Stimulated activated CD8-positive, alpha-beta memory T cell treated with anti-CD3 and anti-CD28 coated beads, Interleukin-12 subunit alpha, Interleukin-12 subunit beta, amount 100 ng/mL, for 24 hours (primary cell): ENCODE results near the gene LRRC56.
A peak's percentile ranks its signal among the peaks of the same experiment; 100 is the strongest.

Experiments
- DNase-seq: peaks from one replicate; pipeline ENCODE4 v3.0.0-alpha.2; 2020; ENCODE audit errors: extremely low read depth

Gene LRRC56

DNA sequence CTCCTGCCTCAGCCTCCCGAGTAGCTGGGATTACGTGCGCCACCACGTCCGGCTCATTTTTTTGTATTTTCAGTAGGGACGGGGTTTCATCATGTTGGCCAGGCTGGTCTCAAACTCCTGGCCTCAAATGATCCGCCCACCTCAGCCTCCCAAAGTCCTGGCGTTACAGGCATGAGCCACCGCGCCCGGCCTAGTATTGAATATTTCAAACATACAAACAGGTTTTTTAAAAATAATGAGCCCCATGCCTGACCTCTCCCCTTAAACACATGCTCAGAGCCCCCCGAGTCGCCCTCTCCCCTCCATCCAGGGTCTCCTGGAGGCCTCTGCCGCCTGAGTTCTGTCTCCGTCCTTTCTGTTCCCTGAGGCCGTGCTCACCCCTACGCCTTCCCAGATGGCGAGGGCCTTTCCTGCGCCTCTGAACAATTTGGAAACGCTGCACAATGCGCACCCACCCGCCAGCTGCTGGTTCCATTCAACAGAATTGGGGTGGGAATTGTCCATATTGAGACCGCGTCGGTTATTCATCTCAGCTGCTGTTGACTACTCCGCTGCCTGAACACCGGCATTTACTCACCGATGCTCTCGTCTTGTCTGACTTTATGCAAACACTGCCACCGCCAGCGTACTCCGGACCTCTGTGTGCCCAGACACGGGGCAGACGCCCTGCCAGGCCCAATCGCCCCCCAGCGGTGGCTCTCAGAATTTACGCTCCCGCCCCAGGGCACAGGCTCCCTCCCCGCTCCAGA lies 16.7 kb upstream of the LRRC56 start:
- no peak for DNase-seq

DNA sequence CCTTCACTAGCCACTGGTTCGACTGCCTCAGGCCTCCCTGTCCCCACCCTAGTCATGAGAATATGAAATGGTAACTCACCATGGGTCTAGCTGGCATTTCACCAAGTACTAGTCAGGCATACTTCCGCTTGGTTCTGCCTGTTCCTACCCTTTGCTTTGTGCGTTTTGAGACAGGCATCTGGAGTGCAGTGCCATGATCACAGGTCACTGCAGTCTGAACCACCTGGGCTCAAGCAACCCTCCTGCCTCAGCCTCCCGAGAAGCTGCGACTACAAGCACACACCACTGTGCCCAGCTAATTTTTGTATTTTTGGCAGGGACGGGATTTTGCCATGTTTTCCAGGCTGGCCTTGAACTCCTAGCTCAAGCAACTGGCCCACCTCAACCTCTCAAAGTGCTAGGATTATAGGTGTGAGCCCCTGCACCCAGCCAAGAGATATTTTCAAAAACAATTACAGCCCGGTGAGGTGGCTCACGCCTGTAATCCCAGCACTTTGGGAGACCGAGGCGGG lies 16.1 kb upstream of the LRRC56 start:
- DNase-seq, result no peak

DNA sequence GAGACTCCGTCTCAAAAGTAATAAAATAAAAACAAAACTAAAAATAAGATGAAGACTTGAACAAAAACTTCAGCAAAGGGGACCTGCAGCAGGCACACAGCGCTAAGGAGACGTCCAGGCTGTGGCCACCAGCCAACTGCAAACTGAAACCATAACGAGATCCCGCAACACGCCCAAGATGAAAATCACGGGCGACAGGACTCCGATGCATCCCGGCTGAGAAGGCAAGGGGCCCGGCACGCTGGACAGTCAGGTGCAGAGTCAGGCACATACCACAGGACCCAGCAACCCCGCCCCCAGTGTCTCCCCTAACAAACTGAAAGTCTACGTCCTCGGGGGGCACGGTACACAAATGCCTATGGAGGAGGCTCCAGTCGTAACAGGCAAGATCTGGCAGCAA lies 11.1 kb upstream of the LRRC56 start:
- no peak for DNase-seq

DNA sequence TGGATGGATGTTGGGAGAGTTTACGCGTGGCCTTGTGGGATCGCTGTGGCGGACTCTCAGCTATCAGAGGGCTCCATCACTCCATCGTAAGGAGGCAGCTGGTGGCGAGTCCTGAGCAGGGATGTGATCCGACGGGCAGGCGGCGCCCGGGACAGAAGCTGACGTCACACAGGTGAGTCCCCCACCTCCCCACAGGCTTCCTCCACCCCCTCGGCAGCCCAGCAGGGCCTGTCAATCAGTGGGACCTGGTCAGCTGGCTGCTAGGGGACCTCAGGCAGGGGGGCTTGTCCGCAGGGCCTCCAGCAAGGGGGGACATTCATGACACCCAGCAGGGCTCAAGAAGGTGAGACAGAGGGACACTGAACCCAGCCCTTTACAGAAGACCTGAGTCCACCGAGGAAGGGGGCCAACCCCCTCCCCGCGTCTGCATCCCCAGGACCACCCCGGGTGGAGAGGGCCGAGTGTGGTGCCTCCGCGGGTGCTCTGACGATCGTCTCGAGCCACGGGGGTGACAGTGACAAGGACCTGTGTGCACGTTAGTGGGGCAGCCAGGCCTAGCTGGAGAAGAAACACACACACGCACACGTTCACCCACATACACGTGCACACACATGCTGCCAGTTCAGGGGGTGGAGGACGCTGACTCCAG lies 9.0 kb upstream of the LRRC56 start:
- no peak for DNase-seq

DNA sequence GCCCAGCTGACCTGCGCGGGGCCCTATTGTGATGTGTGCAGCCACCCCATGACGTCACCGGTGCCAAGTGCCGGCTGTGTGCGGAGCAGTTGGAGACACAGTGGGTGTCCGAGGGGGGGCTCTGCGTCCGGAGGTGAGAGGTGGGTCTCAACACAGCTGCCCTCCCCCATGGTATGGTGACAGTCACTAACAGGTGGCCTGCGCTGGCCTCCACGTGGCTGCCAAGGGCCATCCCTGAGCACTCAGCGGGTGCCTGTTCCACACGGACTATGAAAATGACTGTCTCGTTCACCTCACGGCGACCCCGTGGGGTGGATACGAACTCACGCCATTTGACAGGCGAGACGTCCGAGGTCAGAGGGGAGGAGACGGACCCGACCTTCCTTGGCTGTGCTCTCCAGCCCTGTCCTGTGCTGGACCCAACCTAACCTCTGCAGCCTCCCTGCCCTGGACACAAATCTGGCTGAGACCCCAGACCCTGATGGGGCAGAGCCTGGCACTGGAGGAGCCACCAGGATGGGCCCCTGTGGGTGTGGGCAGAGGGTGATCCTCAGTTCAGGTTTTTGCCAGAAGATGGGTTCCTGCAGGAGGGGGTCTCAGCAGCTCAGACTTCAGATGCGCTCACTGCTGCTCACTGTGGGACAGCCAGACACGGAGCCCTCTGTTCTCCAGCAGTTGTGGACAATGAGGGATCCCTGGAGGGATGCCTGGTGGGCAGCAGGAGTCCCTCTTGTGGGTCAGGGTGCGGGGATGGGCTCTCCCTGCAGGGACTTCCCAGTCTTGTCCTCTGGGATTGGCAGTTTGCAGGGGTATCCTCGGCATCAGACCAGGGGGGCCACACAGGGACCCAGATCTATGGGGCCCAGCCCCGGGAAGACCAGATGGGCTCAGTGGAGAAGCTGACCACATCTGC lies 8.3 kb upstream of the LRRC56 start:
- DNase-seq, result no peak

DNA sequence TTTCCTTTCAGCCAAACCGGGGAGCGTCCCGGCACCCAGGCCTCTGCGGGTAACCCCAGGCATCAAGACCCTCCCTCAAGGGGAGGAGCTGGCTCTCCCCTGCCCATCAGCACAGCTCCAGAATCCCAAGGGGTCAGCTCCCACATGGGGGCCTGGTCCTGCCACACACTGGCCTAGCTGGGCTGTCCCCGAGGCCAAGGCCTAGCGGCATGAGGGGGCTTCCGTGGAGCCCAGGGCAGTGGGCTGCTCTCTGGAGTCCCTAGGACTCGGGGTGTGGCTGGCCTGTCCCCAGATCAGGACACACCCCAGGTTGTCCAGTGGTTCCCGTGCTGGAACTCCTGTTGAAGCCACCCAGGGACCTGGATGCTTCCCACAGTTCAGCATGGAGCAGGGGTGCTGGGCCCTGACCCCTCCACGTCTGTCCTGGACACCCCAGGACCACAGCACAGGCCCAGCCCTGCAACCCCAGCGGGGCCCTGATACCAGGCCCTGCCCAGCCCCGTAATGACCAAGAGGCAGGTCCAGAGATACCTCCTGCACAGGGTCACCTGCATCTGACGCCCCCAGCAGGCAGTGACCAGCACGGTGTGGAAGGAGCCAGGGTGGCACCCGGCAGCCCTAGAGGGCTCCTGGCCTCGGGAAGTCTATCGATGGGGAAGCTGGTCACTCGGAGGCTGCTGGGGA lies 7.5 kb upstream of the LRRC56 start:
- no peak for DNase-seq

DNA sequence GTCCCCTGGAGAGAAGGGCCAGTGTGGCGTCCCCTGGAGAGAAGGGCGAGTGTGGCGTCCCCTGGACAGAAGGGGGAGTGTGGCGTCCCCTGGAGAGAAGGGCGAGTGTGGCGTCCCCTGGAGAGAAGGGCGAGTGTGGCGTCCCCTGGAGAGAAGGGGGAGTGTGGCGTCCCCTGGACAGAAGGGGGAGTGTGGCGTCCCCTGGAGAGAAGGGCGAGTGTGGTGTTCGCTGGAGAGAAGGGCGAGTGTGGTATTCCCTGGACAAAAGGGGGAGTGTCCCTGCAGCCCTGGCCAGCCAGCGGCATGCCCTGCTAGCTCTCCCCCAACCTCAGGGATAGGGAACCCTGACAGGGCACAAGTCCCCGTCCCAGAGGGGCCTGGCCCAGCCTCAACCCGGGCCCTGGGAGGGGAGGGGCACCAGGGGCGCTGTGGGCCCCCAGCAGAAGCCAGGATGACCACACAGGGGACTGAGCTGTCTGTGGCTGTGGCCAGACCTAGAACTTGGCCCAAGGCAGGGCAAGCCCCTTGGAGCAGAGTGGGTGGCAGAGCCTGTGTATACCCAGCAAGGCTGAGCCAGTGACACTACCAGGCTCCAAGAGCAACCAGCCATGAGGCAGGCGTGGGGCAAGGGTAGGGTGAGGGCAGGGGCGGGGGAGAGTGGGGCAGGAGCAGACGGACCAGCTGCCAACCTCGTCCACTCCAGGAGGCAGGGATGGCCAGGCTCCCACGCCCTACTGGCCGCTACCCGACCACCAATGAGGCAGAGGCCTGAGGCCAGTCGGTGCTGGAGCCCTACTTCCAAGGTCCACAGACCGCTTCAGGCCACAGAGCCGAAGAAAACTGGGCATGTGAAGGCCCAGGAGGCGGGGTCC lies 6.1 kb upstream of the LRRC56 start:
- no peak for DNase-seq

DNA sequence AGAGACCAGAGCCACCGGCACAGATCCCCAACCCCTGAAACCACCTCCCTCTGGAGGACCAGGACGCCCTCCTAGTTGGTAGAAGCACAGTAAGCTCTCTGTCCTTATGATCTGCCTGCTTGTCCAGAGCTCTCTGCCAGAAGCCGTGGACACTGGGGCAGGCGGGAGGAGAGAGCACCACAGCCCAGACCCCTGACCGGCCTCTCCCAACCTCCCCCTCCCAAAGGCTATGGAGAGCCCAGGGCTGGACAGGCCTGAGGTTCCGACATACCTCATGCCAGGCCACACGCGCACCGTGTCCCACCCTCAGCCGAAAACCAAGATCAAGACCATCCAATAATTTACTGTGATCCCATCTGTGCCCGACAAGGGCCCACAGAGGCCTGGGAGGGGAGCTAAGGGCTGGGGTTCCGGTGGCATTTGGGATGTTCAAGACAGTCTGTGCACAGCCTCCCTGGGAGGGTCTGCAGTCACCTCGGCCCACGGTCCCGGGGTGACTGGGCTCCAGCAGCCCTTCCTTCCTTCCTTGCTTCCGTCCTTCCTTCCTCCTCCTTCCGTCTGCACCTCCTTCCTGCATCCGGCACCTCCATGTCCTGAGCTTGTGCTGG lies 5.3 kb upstream of the LRRC56 start:
- no peak for DNase-seq

DNA sequence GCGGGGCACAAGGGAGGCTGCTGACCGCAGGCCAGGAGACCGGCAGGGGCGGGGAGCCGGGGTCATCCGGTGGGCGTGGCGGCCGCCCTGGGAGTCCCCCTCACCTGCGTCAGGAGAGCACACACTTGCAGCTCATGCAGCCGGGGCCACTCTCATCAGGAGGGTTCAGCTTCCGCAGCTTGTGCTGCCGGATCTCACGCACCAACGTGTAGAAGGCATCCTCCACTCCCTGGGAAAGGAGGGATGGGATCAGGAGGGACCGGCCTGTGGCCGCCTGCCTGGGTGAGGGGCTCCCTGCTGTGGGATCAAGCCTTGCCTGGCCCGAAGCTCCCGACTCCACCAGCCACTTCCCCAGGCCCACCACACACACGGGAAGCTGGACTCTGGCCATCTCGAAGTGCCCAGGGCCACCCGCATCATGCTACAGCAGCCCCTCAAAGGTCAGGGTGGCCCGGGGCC lies 4.8 kb upstream of the LRRC56 start:
- no peak for DNase-seq

DNA sequence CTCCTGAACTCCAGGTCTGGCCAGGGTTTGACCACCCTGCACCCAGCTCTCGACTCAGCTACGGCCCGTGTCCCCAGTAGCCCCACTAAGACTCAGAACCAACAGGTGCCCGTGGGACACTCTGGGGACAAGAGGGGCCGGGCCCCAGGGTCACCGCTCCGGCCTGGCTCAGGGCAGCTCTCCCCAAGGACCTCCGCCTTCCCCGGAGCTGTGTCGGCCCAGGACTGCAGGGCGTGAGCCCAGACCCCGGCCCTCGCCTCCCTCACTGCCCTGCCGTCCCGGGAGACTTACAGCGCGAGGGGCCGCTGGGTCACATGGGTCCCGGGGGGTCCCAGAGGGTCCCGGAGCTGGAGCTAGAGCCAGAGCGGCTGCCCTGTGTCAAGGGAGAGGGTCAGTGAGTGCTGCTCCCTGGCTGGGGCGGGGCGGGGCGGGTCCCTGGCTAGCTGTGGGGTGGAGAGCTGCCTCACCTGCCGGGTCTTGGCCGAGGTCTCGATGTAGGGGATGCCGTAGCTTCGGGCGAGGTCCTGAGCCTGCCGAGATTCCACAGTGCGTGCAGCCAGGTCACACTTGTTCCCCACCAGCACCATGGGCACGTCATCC lies 4.2 kb upstream of the LRRC56 start:
- no peak for DNase-seq

DNA sequence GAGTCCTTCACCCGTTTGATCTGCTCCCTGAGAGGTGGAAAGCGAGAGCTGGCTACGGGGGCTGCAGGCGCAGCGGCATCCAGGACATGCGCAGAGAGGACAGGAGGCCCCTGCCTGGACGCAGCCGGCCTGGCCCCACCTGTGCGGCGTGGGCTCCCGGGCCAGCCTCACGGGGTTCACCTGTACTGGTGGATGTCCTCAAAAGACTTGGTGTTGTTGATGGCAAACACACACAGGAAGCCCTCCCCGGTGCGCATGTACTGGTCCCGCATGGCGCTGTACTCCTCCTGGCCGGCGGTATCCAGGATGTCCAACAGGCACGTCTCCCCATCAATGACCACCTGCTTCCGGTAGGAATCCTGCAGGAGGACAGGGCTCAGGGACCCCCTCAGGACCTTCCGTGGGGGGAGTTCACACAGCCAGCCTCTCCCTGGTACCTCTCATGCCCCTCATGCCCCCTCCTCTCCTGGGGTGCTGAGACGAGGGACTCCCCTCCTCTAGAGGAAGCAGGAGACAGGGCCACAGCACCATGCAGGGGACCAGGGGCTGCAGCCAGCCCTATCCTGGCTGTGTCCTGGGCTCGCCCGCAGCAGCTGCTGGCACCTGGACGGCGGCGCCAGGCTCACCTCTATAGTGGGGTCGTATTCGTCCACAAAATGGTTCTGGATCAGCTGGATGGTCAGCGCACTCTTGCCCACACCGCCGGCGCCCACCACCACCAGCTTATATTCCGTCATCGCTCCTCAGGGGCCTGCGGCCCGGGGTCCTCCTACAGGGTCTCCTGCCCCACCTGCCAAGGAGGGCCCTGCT lies 3.5 kb upstream of the LRRC56 start:
- no peak for DNase-seq

DNA sequence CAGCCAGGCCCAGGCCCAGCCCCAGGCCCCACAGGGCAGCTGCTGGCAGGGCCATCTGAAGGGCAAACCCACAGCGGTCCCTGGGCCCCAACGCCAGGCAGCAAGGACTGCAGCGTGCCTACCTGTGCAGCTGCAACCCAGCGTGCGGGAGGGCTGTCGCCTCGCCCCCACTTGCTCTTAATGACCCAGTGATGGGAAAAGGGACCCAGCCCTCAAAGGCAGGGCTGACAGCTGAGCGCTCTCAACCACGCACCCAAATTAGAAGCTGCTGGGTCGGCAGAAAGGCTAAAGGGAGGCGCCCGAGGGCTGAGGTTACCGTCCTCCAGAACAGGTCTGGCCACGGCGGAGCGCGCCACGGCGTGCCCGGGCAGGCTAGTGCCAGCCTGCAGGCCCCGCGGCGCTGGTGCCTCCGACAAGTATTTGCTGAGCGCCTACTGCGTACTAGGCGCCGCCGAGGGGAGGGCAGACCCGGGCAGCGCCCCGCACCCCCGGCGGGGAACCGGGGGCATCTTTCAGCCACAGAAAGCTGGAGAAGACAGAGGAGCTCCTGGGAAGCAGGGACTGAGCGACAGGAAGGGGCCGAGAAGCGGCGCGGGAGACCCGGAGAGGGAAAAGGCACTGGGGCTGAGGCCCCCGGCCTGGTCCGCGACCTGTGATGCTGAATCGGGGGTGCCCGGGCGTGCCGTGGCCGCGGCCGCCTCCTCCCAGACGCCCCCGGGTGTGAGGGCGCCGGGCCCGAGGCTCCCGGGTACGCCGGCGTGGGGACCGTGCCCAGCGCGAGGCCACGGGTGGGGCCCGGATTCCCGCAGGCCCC lies 2.7 kb upstream of the LRRC56 start:
- DNase-seq, result no peak

DNA sequence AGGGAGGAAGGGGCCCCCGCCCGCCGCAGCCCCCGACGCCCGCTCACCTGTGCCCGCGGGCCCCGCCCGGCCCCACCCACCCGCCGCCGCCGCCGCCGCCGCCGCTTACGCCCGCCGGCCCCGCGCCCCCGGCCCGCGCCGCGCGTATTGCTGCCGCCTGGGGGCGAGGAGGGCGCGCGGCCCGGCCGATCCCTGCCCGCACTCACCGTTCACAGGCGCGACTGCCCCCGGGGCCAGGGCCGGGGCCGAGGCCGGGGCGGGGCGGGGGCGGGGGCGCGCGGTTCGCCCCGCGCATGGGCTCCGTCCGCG lies 2.2 kb upstream of the LRRC56 start:
- no peak for DNase-seq

DNA sequence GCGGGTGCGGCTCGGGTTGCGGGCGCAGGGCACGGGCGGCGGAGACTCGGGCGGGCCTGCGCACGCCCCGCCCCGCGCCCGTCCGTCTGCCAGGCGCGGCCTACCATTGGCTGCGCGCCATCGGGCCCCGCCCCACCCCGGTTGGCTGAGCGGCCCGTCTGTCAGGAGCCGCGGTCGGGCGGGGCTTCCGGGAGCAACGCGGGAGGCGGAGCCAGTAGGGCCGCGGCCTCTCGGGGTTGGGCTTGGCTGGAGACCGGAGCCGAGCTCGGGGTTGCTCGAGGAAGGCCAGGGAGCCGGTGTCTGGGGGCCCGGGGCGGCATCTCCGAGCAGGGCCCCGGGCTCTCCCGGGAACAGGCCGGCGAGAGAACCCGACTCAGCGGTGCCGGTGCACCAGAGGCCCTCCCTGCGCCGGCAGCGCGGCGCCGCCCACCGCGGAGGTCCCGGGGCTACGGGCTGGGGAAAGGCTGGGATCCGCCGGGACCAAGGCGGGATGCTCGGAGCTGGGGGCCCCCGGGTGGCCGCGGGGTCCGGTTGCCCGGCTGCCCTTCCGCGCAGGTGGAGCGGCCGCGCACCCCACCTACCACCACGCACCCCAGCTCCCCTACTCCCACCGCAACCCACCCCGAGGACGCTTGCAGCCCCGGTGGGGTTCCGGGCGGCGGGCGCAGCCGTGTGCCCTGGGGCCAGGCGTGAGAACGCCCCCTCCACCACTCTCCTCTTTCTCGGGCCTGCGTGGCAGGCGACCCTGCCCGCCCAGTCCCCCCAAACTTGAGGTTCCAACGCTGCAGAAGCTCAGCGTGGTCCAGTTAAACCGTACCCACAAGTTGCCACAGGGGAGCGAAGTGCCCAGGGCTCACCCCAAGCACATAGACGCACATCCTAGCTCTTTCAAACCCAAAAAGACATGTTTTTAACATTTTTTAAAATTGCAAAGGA lies 1.5 kb upstream of the LRRC56 start, which contains the start of gene HRAS:
Gene HRAS (minus strand): TSS at position 58 of the 936 bp plus-strand sequence.
- DNase-seq, result peak; percentile 83

DNA sequence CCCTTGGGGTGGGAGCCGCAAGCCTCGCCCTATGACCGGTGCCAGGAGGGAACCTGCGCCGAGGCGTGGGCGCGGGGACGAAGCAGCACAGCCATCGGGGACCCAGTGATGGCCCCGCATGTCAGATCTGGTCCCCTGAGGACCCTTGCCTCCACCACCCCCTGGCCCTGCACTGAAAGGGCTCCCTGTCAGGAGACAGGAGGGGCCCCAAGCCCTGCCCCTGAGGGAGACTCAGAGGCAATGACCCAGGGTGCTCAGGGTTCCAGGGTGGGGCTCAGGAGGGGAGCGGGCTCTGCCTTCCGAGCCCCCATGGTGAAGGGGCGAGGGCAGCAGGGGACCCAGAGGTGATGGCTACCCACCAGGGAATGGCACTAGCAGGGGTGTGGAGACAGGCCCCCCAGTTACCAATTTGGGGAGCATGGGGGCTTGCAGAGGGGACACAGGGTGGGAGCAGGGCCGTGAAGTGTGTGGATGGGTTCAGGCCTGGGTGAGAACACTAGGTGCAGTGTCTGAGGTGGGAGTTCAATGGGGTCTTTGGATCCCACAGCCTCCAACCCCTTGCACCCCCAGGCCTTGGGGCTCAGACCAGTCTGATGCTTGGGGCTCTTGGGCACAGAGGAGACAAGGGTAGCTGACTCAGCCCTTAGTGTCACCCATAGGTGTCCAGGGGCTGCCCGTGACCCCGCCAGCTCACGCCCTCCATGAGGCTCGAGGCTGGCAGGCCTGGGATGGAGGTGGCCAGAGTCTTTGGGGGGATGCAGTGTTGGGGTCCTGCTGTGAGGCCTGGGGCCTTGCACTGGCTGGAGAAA lies 499 bp downstream of the LRRC56 start:
- no peak for DNase-seq

DNA sequence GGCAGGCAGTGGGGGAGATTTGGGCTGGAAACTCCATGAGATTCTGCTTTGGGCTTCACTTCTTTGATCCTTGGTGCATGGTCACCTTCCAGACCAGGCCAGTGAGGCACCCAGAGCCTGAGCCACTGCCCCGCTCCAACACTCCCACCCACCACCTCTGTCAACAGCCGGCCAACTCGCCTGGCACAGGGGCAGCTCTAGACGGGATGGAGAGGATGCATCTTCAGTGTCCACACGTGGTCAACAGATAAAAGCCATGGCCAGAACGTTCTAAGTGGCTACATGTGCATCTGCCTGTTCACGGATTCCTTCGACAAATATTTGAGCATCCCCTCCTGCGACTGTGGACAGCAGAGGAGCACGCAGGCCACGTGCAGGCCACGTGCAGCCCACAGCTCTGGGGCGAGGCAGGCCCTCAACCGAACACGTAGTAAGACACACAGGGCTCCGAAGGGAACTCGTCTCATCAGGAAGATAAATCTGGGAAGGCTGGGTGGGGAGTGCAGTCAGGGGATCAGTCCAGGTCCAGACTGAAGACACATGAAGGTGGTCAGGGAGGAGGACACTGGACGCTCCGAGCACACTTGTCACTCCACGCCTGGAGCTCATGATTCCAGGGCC lies 1.2 kb downstream of the LRRC56 start:
- no peak for DNase-seq
